Peyer's patch (tissue), 4 donors: Measurements from ENCODE around the gene CTSW. TPM values are rescaled to one million over a fixed set of nuclear protein-coding genes. Genes with fewer than 3 reads are reported as not detected.
"Not testable (repeated sequence)": the region's sequence is repeated elsewhere in the genome, so short reads cannot be mapped to it uniquely, and the experiment has no call there.

Experiments
- DNase-seq, 3 donors: peaks; one replicate each; pipeline ENCODE4 v3.0.0-alpha.2; 2017 to 2019
- H3K27ac ChIP-seq, 4 donors: fragments of 200-600 bp; sonication (generic); one replicate each; pipeline ENCODE4 v1.5.1; 2016 to 2019
- H3K27me3 ChIP-seq, 2 donors: fragments of 200-600 bp; sonication (generic); one replicate each; pipeline ENCODE4 v1.5.1; 2019
- H3K36me3 ChIP-seq, 3 donors: fragments of 200-600 bp; sonication (generic); one replicate each; pipeline ENCODE4 v1.5.1; 2016 to 2019
- H3K4me1 ChIP-seq, 4 donors: fragments of 200-600 bp; sonication (generic); one replicate each; pipeline ENCODE4 v1.5.1; 2016 to 2019
- H3K4me3 ChIP-seq, 4 donors: fragments of 200-600 bp; sonication (generic); 1 replicate in 3 of 4; 2 replicates in 1 of 4; pipeline ENCODE4 v1.5.1; 2016 to 2019; ENCODE audit warnings: mild to moderate bottlenecking in 1 of 4
- H3K9me3 ChIP-seq, 4 donors: fragments of 200-600 bp; sonication (generic); one replicate each; pipeline ENCODE4 v1.5.1; 2016 to 2019; ENCODE audit warnings: mild to moderate bottlenecking in 1 of 4
- POLR2A ChIP-seq, 2 donors: fragments of 450-650 bp; IDR thresholded peaks; one replicate each; pipeline ENCODE4 v1.5.1; 2017; ENCODE audit warnings: antibody characterized with exemption in 2 of 2, mild to moderate bottlenecking in 2 of 2, moderate library complexity in 2 of 2
- total RNA-seq, 4 donors: library from RNA; depleted of rRNA; stranded (reverse); fragments of >200 nt; gene quantifications; one replicate each; pipeline ENCODE4 v1.1.0, GENCODE V29; 2016
- TF ChIP-seq, protein P1 (sequence below), 6 experiments: fragments of 450-650 bp in 4 of 6; fragments of 200-600 bp in 2 of 6; sonication (generic) in 1 of 6; IDR thresholded peaks; one replicate each; pipeline ENCODE4 v1.5.1; 2017 to 2019; ENCODE audit warnings: antibody characterized with exemption in 6 of 6, mild to moderate bottlenecking in 3 of 6, moderate library complexity in 1 of 6

The CTSW gene
- total RNA-seq, 4 donors from 2014 or later: 1.3 to 1.9 TPM; not detected in 2

DNA sequence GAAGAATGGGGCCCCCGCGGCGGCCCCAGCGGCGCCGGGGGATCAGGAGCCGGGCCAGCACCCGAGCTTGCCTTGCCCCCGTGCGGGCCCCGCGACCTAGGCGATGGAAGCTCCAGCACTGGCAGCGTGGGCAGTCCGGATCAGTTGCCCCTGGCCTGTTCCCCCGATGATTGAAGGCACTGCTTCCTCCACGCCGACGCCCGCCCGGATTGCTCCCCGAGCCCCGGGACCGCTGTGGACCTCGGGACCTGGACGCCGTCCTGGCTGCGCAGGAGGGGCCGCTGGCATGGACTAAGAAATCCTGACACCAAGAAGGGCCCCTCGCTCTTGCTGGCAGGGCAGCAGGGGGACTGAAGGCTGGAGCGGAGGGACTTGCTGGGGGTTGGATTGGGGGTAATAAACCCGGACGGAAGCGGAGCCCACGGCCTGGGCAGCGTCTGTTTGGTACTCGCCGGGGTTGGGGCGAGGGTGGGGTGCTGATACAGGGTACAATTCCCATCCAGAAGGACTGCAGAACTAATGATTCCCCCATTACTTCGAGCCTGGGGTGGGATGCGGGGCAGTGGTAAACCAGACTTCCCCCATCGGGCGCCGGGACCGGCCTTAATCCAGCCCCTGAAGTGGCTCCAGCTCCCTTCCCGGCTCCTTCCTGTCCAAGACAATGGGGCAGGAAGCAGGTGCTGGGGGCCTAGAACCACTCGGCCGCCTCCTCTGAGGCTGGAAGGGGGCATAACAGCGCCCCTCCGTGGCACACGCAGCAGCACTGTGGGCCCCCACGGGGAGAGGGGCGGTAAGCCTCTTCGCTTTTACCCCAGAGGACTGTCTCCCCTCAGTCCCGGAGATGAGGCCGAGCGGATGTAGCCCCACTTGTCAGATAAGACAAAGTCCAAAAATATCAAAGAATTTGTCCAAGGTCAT lies 11.8 kb downstream of the CTSW start:
- peak in 2 of 3 donors; percentile 57 to 61 for DNase-seq
- TF ChIP-seq, protein P1, sequence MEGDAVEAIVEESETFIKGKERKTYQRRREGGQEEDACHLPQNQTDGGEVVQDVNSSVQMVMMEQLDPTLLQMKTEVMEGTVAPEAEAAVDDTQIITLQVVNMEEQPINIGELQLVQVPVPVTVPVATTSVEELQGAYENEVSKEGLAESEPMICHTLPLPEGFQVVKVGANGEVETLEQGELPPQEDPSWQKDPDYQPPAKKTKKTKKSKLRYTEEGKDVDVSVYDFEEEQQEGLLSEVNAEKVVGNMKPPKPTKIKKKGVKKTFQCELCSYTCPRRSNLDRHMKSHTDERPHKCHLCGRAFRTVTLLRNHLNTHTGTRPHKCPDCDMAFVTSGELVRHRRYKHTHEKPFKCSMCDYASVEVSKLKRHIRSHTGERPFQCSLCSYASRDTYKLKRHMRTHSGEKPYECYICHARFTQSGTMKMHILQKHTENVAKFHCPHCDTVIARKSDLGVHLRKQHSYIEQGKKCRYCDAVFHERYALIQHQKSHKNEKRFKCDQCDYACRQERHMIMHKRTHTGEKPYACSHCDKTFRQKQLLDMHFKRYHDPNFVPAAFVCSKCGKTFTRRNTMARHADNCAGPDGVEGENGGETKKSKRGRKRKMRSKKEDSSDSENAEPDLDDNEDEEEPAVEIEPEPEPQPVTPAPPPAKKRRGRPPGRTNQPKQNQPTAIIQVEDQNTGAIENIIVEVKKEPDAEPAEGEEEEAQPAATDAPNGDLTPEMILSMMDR (IDR thresholded peaks at IDR 0.05): no peak
- peak in 1 of 2 donors; percentile 19 for TF ChIP-seq POLR2A (IDR thresholded peaks at IDR 0.05)
- Histone ChIP-seq H3K4me3 (peak overlapping the region; percentile 63 to 75 (median 71)), H3K27ac (peak overlapping the region; percentile 89 to 99 (median 93)), H3K36me3 (no peaks in the 10 kb centered on the region), H3K4me1 (peaks cover 0 to 61% (median 35%) of the 10 kb centered on the region in 4 donors), H3K9me3 (no peaks in the 10 kb centered on the region), H3K27me3 (no peaks in the 10 kb centered on the region)

DNA sequence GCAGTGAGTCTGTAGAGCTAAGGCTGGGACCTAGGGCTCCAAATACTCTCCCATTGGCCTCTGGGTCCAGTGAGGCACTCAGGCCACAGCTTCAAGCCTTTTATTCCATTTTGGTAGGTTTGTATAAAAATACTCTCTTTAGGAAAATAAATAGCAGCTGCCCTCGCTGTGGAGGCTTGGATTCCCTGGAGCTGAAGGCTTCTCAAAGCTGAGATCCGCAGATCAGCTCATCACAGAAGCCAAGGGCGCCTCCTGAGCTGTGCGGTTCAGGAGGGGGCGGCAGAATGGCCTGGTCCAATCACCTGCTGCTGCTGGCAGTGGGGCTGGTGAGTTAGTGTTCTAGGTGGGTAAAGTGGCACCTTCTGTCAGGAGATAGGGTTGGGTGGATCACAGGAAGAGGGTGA lies 12.5 kb downstream of the CTSW start:
- Histone ChIP-seq H3K4me3 (peak overlapping the region; percentile 63 to 75 (median 71)), H3K4me1 (peaks cover 0 to 54% (median 33%) of the 10 kb centered on the region in 4 donors), H3K27ac (peak overlapping the region; percentile 89 to 99 (median 93))

DNA sequence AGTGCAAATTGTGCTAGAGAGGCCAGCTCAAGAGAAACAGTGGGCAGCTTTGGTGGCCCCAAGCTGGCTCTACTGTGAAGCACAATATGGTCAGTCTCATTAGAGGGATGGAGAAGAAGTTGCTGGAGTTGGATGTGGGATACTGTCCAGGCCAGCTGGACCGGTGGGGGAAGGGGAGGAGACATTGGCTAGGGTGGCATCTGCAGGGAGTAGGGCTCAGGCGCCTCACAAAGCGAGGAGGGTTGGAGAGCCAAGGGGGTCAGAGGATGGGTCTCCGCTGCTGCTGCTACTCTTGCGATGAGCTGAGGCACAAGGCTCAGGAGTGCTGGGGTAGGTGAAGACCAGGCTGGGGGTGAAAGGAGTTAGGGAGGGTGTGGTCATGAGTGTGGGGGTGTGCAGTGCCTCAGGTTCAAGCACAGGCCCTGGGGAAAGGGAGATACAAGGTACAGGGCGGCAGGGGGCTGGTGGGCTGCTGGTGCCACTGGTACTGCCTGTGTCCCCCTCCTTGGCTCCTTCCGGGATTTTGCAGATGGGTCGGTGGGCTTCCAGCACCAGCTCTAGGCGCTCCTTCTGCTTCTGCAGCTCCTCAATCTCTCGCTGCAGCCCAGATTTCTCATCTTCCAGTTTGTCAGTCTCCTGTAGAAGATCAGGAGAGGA lies 13.2 kb downstream of the CTSW start:
- H3K27me3 ChIP-seq: no peaks in the 10 kb centered on the region
- H3K4me3 ChIP-seq: no peak overlapping the region
- peak overlapping the region; percentile 74 to 99 (median 93) for H3K27ac ChIP-seq
- DNase-seq: no peak
- TF ChIP-seq, protein P1 (IDR thresholded peaks at IDR 0.05): no peak
- TF ChIP-seq POLR2A (IDR thresholded peaks at IDR 0.05): no peak
- H3K36me3 ChIP-seq: no peaks in the 10 kb centered on the region
- no peaks in the 10 kb centered on the region for H3K9me3 ChIP-seq
- H3K4me1 ChIP-seq: peaks cover 0 to 48% (median 32%) of the 10 kb centered on the region in 4 donors

More for the DNA sequence above, 12.5 kb downstream of the CTSW start:
- not testable (repeated sequence) for H3K27me3 ChIP-seq, DNase-seq, H3K9me3 ChIP-seq, H3K36me3 ChIP-seq

DNA sequence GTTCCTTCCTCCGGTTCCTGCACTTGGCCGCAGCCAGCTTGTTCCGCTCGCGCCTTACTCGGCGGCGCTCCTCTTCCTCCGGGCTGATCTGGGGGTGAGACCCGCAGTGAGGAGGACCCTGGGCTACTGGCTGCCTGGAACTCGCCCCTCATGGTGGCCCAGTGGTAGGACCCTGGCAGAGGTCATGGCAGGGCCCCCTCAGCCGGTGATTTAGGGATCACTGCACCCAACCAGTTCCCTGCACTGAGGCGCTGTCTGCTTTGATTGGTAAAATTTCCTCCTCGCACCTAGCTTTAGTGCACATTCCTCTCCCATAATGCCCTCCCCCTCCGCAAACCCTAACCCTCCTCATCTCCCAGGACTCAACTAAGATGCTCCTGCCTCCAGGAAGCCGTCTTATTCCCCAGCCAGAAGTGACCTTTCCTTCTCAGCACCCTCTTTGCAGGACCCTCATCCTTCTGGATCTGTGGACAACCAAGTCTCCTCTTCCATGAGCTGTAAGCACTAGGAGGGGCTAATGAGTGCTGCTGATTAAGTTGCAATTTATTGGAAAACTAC lies 14.5 kb downstream of the CTSW start:
- DNase-seq: peak in 2 of 3 donors; percentile 70 to 82
- no peak for TF ChIP-seq POLR2A (IDR thresholded peaks at IDR 0.05)
- TF ChIP-seq, protein P1 (IDR thresholded peaks at IDR 0.05): no peak
- no peaks in the 10 kb centered on the region for H3K9me3 ChIP-seq
- peaks cover 2 to 46% (median 32%) of the 10 kb centered on the region in 4 donors for H3K4me1 ChIP-seq
- H3K4me3 ChIP-seq: peak overlapping the region; percentile 21 to 34 (median 29)
- peak overlapping the region; percentile 74 to 99 (median 83) for H3K27ac ChIP-seq
- no peaks in the 10 kb centered on the region for H3K36me3 ChIP-seq
- H3K27me3 ChIP-seq: no peaks in the 10 kb centered on the region

DNA sequence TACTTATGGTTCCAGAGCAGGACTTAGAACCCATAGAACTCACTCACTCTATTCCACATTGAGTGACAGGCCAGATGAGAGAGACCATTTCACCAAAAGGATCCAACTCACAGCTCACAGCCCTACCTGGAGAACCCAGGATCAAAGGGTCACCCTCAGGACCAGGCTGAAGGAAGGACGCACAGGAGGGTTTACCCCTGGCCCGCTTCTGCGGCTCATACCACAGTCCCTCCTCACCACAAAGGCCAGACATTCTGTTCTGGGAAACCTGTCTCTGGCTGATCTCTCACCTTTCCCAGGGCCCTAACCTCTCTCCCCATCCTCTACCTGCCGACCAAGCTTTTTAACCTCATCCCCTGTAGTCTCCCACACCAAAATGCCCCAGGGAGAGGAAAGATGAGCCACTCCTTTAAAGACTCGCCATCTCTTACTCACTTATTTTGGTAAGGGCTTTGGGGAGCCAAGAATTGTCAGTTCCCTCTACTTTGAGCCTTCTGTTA lies 15.9 kb downstream of the CTSW start:
- H3K36me3 ChIP-seq: no peaks in the 10 kb centered on the region
- peaks cover 0 to 5% of the 10 kb centered on the region in 2 donors for H3K27me3 ChIP-seq
- no peaks in the 10 kb centered on the region for H3K9me3 ChIP-seq
- no peak for DNase-seq
- TF ChIP-seq, protein P1 (IDR thresholded peaks at IDR 0.05): no peak
- no peak for TF ChIP-seq POLR2A (IDR thresholded peaks at IDR 0.05)
- H3K27ac ChIP-seq: no peak overlapping the region
- H3K4me1 ChIP-seq: peaks cover 10 to 49% (median 37%) of the 10 kb centered on the region in 4 donors
- H3K4me3 ChIP-seq: no peak overlapping the region
